Thyroid gland (tissue), 4 donors: ENCODE results near the gene PSEN2.

Experiments used
- POLR2A ChIP-seq, 2 donors: fragments of 450-650 bp; IDR thresholded peaks; one replicate each; pipeline ENCODE4 v1.6.1; 2017; ENCODE audit warnings: antibody characterized with exemption in 2 of 2, mild to moderate bottlenecking in 2 of 2, moderate library complexity in 1 of 2
- TF ChIP-seq, protein P1 (sequence below), 6 experiments: fragments of 200-600 bp in 3 of 6; fragments of 450-650 bp in 3 of 6; sonication (generic) in 3 of 6; IDR thresholded peaks; one replicate each; pipeline ENCODE4 v1.5.1; 2016 to 2019; ENCODE audit warnings: antibody characterized with exemption in 6 of 6, mild to moderate bottlenecking in 2 of 6, inconsistent platforms in 1 of 6, moderate library complexity in 1 of 6

DNA sequence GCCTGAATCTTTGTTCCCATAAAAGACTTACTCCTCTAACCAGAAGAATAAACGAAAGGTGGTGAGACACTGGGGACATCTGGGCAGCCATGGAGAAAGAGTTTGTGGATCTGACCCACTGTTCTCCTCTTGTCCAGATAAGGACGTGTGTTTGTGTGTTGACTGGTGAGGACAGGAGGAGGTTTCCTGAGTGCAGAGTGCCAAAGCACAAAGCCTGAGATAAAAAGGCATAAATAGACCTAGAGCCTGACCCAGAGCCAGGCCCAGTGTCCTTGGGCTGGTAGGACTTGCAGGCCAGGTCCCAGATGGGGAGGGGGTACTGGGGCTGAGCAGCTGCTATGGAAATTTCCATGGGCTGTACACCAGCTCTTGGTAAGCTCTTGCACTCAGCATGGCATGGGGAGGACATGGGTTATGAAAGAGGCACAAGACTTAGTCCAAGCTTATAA is 50.1 kb downstream of the PSEN2 start:
- TF ChIP-seq, protein P1, sequence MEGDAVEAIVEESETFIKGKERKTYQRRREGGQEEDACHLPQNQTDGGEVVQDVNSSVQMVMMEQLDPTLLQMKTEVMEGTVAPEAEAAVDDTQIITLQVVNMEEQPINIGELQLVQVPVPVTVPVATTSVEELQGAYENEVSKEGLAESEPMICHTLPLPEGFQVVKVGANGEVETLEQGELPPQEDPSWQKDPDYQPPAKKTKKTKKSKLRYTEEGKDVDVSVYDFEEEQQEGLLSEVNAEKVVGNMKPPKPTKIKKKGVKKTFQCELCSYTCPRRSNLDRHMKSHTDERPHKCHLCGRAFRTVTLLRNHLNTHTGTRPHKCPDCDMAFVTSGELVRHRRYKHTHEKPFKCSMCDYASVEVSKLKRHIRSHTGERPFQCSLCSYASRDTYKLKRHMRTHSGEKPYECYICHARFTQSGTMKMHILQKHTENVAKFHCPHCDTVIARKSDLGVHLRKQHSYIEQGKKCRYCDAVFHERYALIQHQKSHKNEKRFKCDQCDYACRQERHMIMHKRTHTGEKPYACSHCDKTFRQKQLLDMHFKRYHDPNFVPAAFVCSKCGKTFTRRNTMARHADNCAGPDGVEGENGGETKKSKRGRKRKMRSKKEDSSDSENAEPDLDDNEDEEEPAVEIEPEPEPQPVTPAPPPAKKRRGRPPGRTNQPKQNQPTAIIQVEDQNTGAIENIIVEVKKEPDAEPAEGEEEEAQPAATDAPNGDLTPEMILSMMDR (IDR thresholded peaks at IDR 0.05), result no peak
- no peak for TF ChIP-seq POLR2A (IDR thresholded peaks at IDR 0.05)
